ENCODE measurements around the gene ADO. TPM values are rescaled to one million over a fixed set of nuclear protein-coding genes. Genes with fewer than 3 reads are reported as not detected.
A peak's percentile ranks its signal among the peaks of the same experiment; 100 is the strongest.

The ADO gene
- total RNA-seq, 1 experiment from 2014 or later = 26.2 TPM

GRCh38 chr10:62842983-62843382 is 38.5 kb downstream of the ADO start (continued):
- TF ChIP-seq TCF7L2 (IDR thresholded peaks at IDR 0.05; ENCODE audit: borderline replicate concordance, extremely low read depth, insufficient read depth, insufficient read length) (no peak), JUND (IDR thresholded peaks at IDR 0.05) (no peak), CTCF (IDR thresholded peaks at IDR 0.05 in 2 of 3, conservative IDR thresholded peaks at IDR 0.05 in 1 of 3; ENCODE audit: borderline replicate concordance in 1 of 3, insufficient read depth in 1 of 3, low read depth in 2 of 3, low read length in 2 of 3) (no peak), YY1 (IDR thresholded peaks at IDR 0.05; ENCODE audit: extremely low read depth, insufficient replicate concordance, low read depth, low read length) (no peak)

- H3K79me2 ChIP-seq (ENCODE audit: insufficient read depth, low read length) = no peaks in the 10 kb centered on the region
- ChIA-PET CTCF (interaction anchor here (0.9 to 1.2 kb wide), 2 partner anchors 9 to 27 kb away, joined by 3 read pairs; no protein-coding TSS in a partner anchor), POLR2A (no interaction called here), RAD21 (ENCODE audit: low non-redundant PET in 1 of 2, low total read pairs in 2 of 2, uncharacterized antibody in 2 of 2, unreplicated experiment in 2 of 2) (no interaction called here)
- no peaks in the 10 kb centered on the region; a peak in 2 of 4 replicates for H3K9me3 ChIP-seq (ENCODE audit: control insufficient read depth in 1 of 2, insufficient read depth in 1 of 2, low read depth in 1 of 2, low read length in 2 of 2)
- H3K4me3 ChIP-seq (replicated peaks in 1 of 2; ENCODE audit: low read depth in 1 of 2, low read length in 2 of 2) = no peak overlapping the region
- peak; percentile 26 for DNase-seq (ENCODE audit: low read depth, low spot score)
- no peak overlapping the region for H3K27ac ChIP-seq (ENCODE audit: low read depth, low read length)
- no peaks in the 10 kb centered on the region for H3K9me2 ChIP-seq (ENCODE audit: insufficient read depth)
- no peaks in the 10 kb centered on the region for H4K20me1 ChIP-seq (ENCODE audit: insufficient read depth)
- no peaks in the 10 kb centered on the region for H3K36me3 ChIP-seq (ENCODE audit: control insufficient read depth in 1 of 2, insufficient read depth in 2 of 2, low read length in 2 of 2)
- H3K4me2 ChIP-seq (ENCODE audit: low read length) = no peak overlapping the region
- H3K27me3 ChIP-seq (ENCODE audit: insufficient read depth, low read length) = no peaks in the 10 kb centered on the region
- H3K4me1 ChIP-seq (ENCODE audit: control insufficient read depth in 1 of 2, insufficient read depth in 2 of 2, low read length in 2 of 2) = no peaks in the 10 kb centered on the region
- intact Hi-C loops (cut with micrococcal nuclease) = no loop called here
- TF ChIP-seq REST (IDR thresholded peaks at IDR 0.05; ENCODE audit: low read depth) (no peak), POLR2AphosphoS5 (IDR thresholded peaks at IDR 0.05; ENCODE audit: low read depth, low read length) (no peak), SRF (IDR thresholded peaks at IDR 0.05; ENCODE audit: low read depth) (peak; percentile 60)
- ATAC-seq = 0 out of 2 replicates have a peak, but pooled peaks have one; percentile 22
- no peak overlapping the region for H3K9ac ChIP-seq (ENCODE audit: low read length)
- no peak overlapping the region for H2AFZ ChIP-seq (ENCODE audit: low read depth, low read length, poor library complexity, severe bottlenecking)
- BruUV-seq (replicated peaks) = no TSS peak
These were observed 39.1 kb downstream of the ADO start for GRCh38 chr10:62843600-62843999.
